ENCODE data around the gene ITGBL1.

GRCh38 chr13:101618440-101619187 lies 166.1 kb downstream of the ITGBL1 start:
- TF ChIP-seq CTCF (IDR thresholded peaks at IDR 0.05) (no peak), POLR2A (IDR thresholded peaks at IDR 0.05) (no peak)

All from Peyer's patch (tissue), 4 donors.